AG10803 (cell line): ENCODE results near the gene SFMBT2.
"Not testable (repeated sequence)": the region's sequence is repeated elsewhere in the genome, so short reads cannot be mapped to it uniquely, and the experiment has no call there.

Source experiments
- DNase-seq: peaks from one replicate; pipeline ENCODE4 v3.0.0; 2010; ENCODE audit warnings: low read depth
- H3K4me3 ChIP-seq: 2 replicates; pipeline ENCODE4 v1.5.1; 2011; ENCODE audit warnings: mild to moderate bottlenecking, low read length, control low read depth
- TF ChIP-seq, protein P1 (sequence below): conservative IDR thresholded peaks from 2 replicates; pipeline ENCODE4 v1.5.1; 2011; ENCODE audit warnings: mild to moderate bottlenecking, low read length, control low read depth, inconsistent platforms

Gene SFMBT2

GRCh38 chr10:7189909-7190308 lies 220.9 kb downstream of the SFMBT2 start:
- TF ChIP-seq, protein P1, sequence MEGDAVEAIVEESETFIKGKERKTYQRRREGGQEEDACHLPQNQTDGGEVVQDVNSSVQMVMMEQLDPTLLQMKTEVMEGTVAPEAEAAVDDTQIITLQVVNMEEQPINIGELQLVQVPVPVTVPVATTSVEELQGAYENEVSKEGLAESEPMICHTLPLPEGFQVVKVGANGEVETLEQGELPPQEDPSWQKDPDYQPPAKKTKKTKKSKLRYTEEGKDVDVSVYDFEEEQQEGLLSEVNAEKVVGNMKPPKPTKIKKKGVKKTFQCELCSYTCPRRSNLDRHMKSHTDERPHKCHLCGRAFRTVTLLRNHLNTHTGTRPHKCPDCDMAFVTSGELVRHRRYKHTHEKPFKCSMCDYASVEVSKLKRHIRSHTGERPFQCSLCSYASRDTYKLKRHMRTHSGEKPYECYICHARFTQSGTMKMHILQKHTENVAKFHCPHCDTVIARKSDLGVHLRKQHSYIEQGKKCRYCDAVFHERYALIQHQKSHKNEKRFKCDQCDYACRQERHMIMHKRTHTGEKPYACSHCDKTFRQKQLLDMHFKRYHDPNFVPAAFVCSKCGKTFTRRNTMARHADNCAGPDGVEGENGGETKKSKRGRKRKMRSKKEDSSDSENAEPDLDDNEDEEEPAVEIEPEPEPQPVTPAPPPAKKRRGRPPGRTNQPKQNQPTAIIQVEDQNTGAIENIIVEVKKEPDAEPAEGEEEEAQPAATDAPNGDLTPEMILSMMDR: no peak
- no peak overlapping the region for H3K4me3 ChIP-seq
- no peak for DNase-seq

DNA sequence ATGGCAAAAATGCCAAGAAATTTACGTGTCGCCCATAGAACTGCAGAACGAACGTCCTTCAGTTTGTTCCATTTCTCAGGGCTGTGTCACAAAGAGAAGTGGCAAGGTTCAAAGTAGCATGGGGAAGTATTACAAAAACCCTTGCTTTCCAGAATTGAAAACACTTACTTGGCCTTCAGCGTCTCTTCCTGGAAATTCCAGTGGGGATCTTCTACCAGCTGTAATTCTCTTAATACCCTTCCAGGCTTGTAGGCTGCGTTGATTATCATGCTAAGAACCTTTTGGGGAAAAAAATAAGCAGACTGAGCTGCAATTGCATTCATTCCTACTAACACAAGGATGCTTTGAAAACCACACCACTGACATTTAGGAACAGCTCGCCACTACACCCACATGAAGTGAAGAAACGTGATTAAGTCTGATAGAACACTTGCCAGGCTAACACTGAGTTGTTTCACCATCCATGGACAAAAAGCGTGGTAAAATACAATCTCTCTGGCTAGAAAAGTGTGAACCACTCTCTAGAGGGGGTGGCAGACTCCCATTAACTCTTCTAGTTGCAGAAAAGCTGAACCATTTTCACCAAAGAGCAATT lies 222.3 kb downstream of the SFMBT2 start:
- no peak overlapping the region for H3K4me3 ChIP-seq
- TF ChIP-seq, protein P1: no peak
- no peak for DNase-seq

- DNase-seq: no peak
- TF ChIP-seq, protein P1: no peak
- H3K4me3 ChIP-seq: no peak overlapping the region
These were observed 224.3 kb downstream of the SFMBT2 start for GRCh38 chr10:7186387-7187018.

- H3K4me3 ChIP-seq: no peak overlapping the region
- DNase-seq: no peak
These were observed 225.5 kb downstream of the SFMBT2 start for GRCh38 chr10:7185367-7185690.

GRCh38 chr10:7184660-7185366 lies 226.0 kb downstream of the SFMBT2 start:
- DNase-seq: no peak
- TF ChIP-seq, protein P1: no peak

More at GRCh38 chr10:7185367-7185690, 225.5 kb downstream of the SFMBT2 start:
- TF ChIP-seq, protein P1: no peak

DNA sequence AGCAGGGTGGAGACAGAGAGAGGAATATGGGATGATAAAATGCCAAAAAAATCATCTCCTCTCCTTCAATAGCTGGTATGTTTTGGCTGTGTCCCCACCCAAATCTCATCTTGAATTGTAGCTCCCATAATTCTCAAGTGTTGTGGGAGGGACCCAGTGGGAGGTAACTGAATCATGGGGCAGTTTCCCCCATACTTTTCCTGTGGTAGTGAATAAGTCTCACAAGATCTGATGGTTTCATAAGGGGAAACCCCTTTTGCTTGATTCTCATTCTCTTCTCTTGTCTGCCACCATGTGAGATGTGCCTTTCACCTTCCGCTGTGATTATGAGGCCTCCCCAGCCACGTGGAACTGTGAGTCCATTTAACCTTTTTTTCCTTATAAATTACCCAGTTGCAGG lies 226.7 kb downstream of the SFMBT2 start:
- H3K4me3 ChIP-seq: not testable (repeated sequence)

More at GRCh38 chr10:7184660-7185366, 226.0 kb downstream of the SFMBT2 start:
- H3K4me3 ChIP-seq: no peak overlapping the region

GRCh38 chr10:7182327-7182726 lies 228.5 kb downstream of the SFMBT2 start:
- H3K4me3 ChIP-seq, DNase-seq: not testable (repeated sequence)

More for the DNA sequence above, 226.7 kb downstream of the SFMBT2 start:
- DNase-seq: not testable (repeated sequence)

GRCh38 chr10:7181420-7181819 lies 229.4 kb downstream of the SFMBT2 start:
- TF ChIP-seq, protein P1: no peak
- H3K4me3 ChIP-seq: no peak overlapping the region
- DNase-seq: no peak
